Skeletal muscle tissue (tissue), 4 donors: ENCODE data around the gene NSD2. TPM values are rescaled to one million over a fixed set of nuclear protein-coding genes. Genes with fewer than 3 reads are reported as not detected.

ENCODE experiments used
- H3K27ac ChIP-seq: one replicate; pipeline ENCODE4 v1.7.0; 2013; ENCODE audit warnings: mild to moderate bottlenecking, low read depth, low read length, inconsistent platforms
- H3K27me3 ChIP-seq, 3 donors: one replicate each; pipeline ENCODE4 v1.7.0; 2013; ENCODE audit warnings: low read length in 3 of 3; ENCODE audit not compliant: control insufficient read depth in 3 of 3, insufficient read depth in 3 of 3
- H3K36me3 ChIP-seq, 3 donors: one replicate each; pipeline ENCODE4 v1.7.0; 2013; ENCODE audit warnings: low read length in 3 of 3; ENCODE audit not compliant: control insufficient read depth in 3 of 3, insufficient read depth in 3 of 3
- H3K4me1 ChIP-seq, 3 donors: one replicate each; pipeline ENCODE4 v1.7.0; 2013; ENCODE audit warnings: low read length in 3 of 3, mild to moderate bottlenecking in 3 of 3; ENCODE audit not compliant: control insufficient read depth in 3 of 3, insufficient read depth in 3 of 3
- H3K4me3 ChIP-seq, 3 donors: one replicate each; pipeline ENCODE4 v1.7.0; 2013; ENCODE audit warnings: low read length in 3 of 3
- H3K9ac ChIP-seq, 3 donors: one replicate each; pipeline ENCODE4 v1.7.0; 2013; ENCODE audit warnings: low read length in 3 of 3, mild to moderate bottlenecking in 3 of 3, moderate library complexity in 2 of 3, low read depth in 1 of 3
- H3K9me3 ChIP-seq, 3 donors: one replicate each; pipeline ENCODE4 v1.7.0; 2013; ENCODE audit warnings: low read length in 3 of 3; ENCODE audit not compliant: control insufficient read depth in 3 of 3
- total RNA-seq: library from RNA; depleted of rRNA; stranded (reverse); fragments of >200 nt; gene quantifications from one replicate; pipeline ENCODE4 v1.2.3, GENCODE V29; 2014
- donor health status: Osteomylitis.

NSD2 gene
- total RNA-seq, 1 donor from 2014 or later = 41.8 TPM

GRCh38 chr4:1871471-1872021 is 353 bp downstream of the NSD2 start:
- Histone ChIP-seq H3K4me3 (peak overlapping the region in 2 of 3 donors; percentile 74), H3K9ac (peak overlapping the region; percentile 79 to 86 (median 81)), H3K4me1 (peaks cover 6 to 8% (median 8%) of the 10 kb centered on the region in 3 donors), H3K36me3 (no peaks in the 10 kb centered on the region), H3K27ac (peak overlapping the region; percentile 40), H3K27me3 (peaks cover 0 to 15% (median 3%) of the 10 kb centered on the region in 3 donors), H3K9me3 (no peaks in the 10 kb centered on the region)

DNA sequence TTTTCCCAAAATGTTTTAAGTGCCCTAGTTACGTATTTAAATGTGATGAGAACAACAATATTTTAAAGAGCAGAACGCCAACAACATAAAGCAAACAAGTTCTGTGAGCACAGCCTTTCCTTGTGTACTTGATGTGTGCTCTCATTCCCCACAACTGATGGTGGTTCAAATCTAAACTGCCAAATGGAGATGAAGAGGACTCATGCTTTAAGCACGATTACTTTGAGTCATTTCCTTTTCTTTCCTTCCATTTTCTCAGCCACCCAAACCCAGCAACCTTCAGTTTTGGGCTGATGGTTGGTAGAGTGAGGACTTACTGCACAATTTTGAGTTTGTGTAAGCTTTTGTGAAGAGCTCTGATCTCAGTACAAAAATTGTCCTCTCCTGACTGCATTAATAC is 1.7 kb downstream of the NSD2 start:
- H3K36me3 ChIP-seq = no peaks in the 10 kb centered on the region
- H3K4me1 ChIP-seq = peaks cover 6 to 8% (median 8%) of the 10 kb centered on the region in 3 donors
- peak overlapping the region in 1 of 3 donors; percentile 20 for H3K9ac ChIP-seq
- no peak overlapping the region for H3K27ac ChIP-seq
- H3K27me3 ChIP-seq = peaks cover 0 to 4% (median 0%) of the 10 kb centered on the region in 3 donors
- no peaks in the 10 kb centered on the region for H3K9me3 ChIP-seq
- no peak overlapping the region for H3K4me3 ChIP-seq

DNA sequence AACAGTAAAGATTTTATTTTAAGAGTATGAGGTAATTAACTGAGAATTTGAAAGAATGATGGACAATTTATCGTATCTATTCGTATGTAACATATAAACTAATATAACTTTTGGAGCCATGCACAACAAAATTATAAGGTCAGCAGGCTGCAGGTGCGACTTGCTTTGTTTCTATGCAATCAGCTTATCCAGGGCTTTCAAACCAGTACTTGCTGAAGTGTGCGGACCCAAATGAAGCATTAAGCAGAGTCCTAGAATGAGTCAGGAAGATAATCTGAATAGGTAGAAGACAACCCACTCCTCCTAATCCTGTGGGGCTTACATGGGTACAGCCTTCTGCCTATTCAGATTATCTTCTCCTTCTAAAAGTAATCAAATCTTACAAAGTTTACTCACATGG is 2.1 kb downstream of the NSD2 start:
- H3K27me3 ChIP-seq = peaks cover 0 to 4% (median 0%) of the 10 kb centered on the region in 3 donors
- H3K36me3 ChIP-seq = no peaks in the 10 kb centered on the region
- no peak overlapping the region for H3K4me3 ChIP-seq
- H3K9ac ChIP-seq = peak overlapping the region in 1 of 3 donors; percentile 20
- H3K9me3 ChIP-seq = no peaks in the 10 kb centered on the region
- H3K4me1 ChIP-seq = peaks cover 6 to 8% (median 8%) of the 10 kb centered on the region in 3 donors
- no peak overlapping the region for H3K27ac ChIP-seq

GRCh38 chr4:1873776-1874175 is 2.6 kb downstream of the NSD2 start:
- H3K27ac ChIP-seq = no peak overlapping the region
- H3K4me1 ChIP-seq = peaks cover 6 to 8% (median 8%) of the 10 kb centered on the region in 3 donors
- no peak overlapping the region for H3K4me3 ChIP-seq
- peaks cover 0 to 4% (median 0%) of the 10 kb centered on the region in 3 donors for H3K27me3 ChIP-seq
- H3K36me3 ChIP-seq = no peaks in the 10 kb centered on the region
- no peak overlapping the region for H3K9ac ChIP-seq
- no peaks in the 10 kb centered on the region for H3K9me3 ChIP-seq

GRCh38 chr4:1874201-1874600 is 3.0 kb downstream of the NSD2 start:
- no peaks in the 10 kb centered on the region for H3K9me3 ChIP-seq
- H3K27me3 ChIP-seq = no peaks in the 10 kb centered on the region
- H3K27ac ChIP-seq = no peak overlapping the region
- H3K4me3 ChIP-seq = no peak overlapping the region
- peaks cover 6 to 8% (median 8%) of the 10 kb centered on the region in 3 donors for H3K4me1 ChIP-seq
- H3K9ac ChIP-seq = no peak overlapping the region
- H3K36me3 ChIP-seq = no peaks in the 10 kb centered on the region

GRCh38 chr4:1879485-1879884 is 8.3 kb downstream of the NSD2 start:
- Histone ChIP-seq H3K4me3 (no peak overlapping the region), H3K9me3 (no peaks in the 10 kb centered on the region), H3K4me1 (no peaks in the 10 kb centered on the region), H3K9ac (no peak overlapping the region), H3K27me3 (no peaks in the 10 kb centered on the region), H3K36me3 (no peaks in the 10 kb centered on the region), H3K27ac (no peak overlapping the region)

DNA sequence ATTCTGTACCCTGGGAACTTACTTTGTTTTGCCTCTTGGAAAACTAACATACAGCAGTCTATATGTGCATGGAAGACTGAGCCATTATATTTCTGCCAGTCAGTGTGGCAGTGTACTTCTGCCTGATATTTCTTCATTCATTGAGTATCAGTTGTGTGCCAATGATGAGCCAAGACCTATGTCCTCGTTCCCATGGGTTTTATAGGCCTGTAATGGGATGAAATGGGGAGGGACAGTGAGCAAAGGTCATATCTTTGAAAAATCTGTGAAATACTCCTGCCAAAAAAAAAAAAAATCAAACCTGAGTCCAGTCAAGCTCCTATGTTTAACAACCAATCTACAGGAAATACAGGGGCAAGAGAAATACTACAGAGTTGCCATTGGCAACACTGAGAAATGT is 9.1 kb downstream of the NSD2 start:
- Histone ChIP-seq H3K27me3 (no peaks in the 10 kb centered on the region), H3K27ac (no peak overlapping the region), H3K36me3 (no peaks in the 10 kb centered on the region), H3K4me3 (no peak overlapping the region), H3K4me1 (no peaks in the 10 kb centered on the region), H3K9ac (no peak overlapping the region), H3K9me3 (no peaks in the 10 kb centered on the region)

GRCh38 chr4:1882850-1883271 is 11.7 kb downstream of the NSD2 start:
- no peak overlapping the region for H3K27ac ChIP-seq
- no peaks in the 10 kb centered on the region for H3K4me1 ChIP-seq
- no peaks in the 10 kb centered on the region for H3K36me3 ChIP-seq
- no peak overlapping the region for H3K9ac ChIP-seq
- no peak overlapping the region for H3K4me3 ChIP-seq
- no peaks in the 10 kb centered on the region for H3K27me3 ChIP-seq
- H3K9me3 ChIP-seq = no peaks in the 10 kb centered on the region

GRCh38 chr4:1883583-1883982 is 12.4 kb downstream of the NSD2 start:
- Histone ChIP-seq H3K27ac (no peak overlapping the region), H3K27me3 (no peaks in the 10 kb centered on the region), H3K4me3 (no peak overlapping the region), H3K36me3 (no peaks in the 10 kb centered on the region), H3K4me1 (no peaks in the 10 kb centered on the region), H3K9ac (no peak overlapping the region), H3K9me3 (no peaks in the 10 kb centered on the region)

GRCh38 chr4:1885414-1885813 is 14.2 kb downstream of the NSD2 start:
- Histone ChIP-seq H3K4me1 (no peaks in the 10 kb centered on the region), H3K9ac (peak overlapping the region in 1 of 3 donors; percentile 21), H3K9me3 (no peaks in the 10 kb centered on the region), H3K27me3 (no peaks in the 10 kb centered on the region), H3K27ac (no peak overlapping the region), H3K4me3 (no peak overlapping the region), H3K36me3 (no peaks in the 10 kb centered on the region)
